HG02678 (cell line): ENCODE data around the gene RSF1.
"Not testable (repeated sequence)": the region's sequence is repeated elsewhere in the genome, so short reads cannot be mapped to it uniquely, and the experiment has no call there.

ENCODE experiments used
- ATAC-seq: cut with Tn5 transposase; IDR thresholded peaks from one replicate; pipeline ENCODE4 v1.9.1; 2021; ENCODE audit warnings: mild to moderate bottlenecking, moderate library complexity; ENCODE audit not compliant: unreplicated experiment

Gene RSF1

GRCh38 chr11:77820565-77821348 lies at the start of gene RSF1, which contains the start of gene AAMDC:
Gene RSF1 (minus strand): TSS chr11:77820722. CDS start chr11:77820714, 8 bp downstream.
Gene AAMDC (plus strand): TSS chr11:77821144. CDS start chr11:77842497, 21,353 bp downstream.
- peak; percentile 87 for ATAC-seq

DNA sequence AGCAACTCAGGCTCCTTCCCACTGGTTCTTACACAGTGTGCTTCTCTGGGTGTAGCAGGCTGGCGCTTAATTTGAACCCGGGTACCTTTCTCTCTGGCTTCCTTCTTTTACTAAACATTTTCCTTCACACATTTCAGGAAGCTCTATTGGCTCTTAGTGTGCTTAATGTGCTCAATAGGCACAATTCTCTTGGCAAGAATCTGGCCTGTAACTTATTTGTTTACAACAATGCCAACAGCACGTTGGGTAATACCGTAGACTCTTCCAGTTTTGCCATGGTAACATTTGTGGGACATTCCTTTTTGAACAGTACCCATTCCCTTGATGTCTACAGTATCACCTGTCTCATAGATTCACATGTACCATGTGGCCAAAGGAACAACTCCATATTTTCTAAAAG lies 48.2 kb upstream of the RSF1 start:
- no peak for ATAC-seq

DNA sequence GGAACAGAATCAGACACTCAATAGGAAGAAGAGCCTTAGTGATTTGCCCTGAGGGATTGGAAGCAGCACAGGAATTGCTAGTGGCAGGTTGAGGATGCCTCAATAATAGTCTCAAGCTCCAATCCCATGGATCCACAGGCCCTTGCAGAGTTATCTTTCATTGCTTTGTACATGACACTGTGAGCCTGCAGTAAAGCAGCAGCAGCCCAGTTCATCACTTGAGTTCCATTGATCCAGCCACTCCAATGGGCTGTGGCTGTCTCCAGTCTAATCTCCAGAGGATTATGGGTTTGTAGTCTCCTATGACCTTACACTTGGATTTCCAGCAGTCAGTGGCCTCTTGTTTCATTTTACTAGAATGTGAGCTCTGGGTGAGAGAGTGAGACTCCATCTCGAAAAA lies 45.8 kb upstream of the RSF1 start:
- no peak for ATAC-seq

DNA sequence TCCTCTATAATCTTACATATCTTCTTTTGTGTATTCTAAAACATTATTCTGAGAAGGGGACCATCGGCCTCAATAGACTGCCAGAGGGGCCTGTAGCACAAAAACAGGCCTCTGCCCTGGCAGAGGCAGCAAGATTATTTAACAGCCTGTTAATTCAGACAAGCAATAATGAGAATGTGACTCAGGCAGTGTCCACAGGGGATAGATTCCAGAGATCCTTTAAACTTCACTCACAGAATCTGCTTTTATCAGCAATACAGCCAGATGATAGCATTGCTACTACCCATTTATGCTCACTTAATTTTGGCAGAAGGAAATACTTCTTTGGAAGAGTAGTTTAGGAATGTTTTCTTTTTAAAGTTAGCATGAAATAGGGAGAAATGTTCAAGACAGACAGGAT lies 45.3 kb upstream of the RSF1 start:
- no peak for ATAC-seq

GRCh38 chr11:77861444-77861843 lies 40.9 kb upstream of the RSF1 start:
- not testable (repeated sequence) for ATAC-seq

DNA sequence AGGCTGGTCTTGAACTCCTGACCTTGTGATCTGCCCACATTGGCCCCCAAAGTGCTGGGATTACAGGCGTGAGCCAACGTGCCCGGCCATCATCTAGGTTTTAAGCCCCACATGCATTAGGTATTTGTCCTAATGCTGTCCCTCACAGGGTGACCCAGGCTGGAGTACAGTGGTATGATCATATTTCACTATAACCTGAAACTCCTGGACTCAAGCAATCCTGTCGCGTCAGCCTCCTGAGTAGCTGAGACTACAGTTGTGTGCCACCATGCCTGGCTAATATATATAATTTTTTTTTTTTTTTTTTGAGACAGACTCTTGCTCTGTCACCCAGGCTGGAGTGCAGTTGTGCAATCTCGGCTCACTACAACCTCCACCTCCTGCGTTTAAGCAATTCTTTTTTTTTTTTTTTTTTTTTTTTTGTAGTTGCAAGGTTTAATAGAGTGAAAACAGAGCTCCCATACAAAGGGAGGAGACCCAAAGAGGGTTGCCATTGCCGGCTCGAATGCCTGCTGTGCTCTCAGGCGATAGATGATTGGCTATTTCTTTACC lies 37.5 kb upstream of the RSF1 start:
- ATAC-seq: not testable (repeated sequence)

GRCh38 chr11:77854838-77855237 lies 34.3 kb upstream of the RSF1 start:
- no peak for ATAC-seq

GRCh38 chr11:77851503-77851902 lies 31.0 kb upstream of the RSF1 start:
- no peak for ATAC-seq

DNA sequence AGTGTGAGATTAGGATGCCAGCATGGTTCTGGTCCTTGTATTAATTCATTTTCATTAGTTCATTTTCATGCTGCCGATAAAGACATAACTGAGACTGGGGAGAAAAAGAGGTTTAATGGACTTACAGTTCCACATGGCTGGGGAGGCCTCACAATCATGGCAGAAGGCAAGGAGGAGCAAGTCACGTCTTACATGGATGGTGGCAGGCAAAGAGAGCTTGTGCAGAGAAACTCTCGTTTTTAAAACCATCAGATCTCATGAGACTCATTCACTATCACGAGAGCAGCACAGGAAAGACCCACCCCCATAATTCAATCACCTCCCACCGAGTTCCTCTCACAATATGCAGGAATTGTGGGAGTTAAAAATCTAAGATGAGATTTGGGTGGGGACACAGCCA lies 23.2 kb upstream of the RSF1 start:
- ATAC-seq: not testable (repeated sequence)

DNA sequence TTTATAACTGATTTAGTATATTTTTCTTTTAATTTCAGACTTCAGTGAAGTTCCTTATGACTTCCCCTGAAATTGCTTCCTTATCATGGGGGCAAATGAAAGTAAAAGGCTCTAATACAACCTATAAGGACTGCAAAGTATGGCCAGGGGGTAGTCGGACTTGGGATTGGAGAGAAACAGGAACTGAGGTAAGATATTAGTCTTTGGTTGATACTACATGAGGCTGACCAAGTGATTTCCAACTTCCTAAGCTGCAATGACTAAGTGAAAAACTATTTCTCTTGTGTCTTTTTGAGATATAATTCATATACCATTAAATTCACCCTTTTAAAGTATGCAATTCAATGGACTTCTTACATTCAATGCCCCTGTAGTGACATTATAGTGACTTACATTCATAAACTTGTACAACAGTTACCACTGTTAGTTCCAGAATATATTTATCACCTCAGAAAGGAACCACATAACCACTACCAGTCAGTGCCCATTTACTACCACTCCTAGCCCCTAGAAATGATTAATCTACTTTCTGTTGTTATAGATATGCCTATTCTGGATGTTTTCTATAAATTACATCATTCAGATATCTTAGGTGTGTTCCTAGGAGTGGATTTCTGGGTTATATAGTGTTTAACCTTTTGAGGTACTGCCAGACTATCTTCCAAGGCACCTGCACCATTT lies 22.1 kb upstream of the RSF1 start:
- no peak for ATAC-seq

DNA sequence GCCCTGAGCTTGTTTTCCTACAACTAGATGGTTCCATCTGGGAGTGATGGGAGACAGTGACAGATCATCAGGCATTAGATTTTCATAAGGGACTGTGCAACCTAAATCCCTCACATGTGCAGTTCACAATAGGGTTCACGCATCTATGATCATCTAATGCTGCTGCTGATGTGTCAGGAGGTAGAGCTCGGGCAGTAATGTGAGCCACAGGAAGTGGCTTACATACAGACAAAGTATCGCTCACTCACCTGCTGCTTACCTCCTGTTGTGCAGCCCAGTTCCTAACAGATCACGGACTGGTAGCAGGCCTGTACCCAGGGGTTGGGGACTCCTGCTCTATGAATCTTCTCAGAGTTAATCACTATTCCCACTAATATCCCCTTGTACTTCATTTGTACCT lies 12.8 kb upstream of the RSF1 start:
- ATAC-seq: no peak

DNA sequence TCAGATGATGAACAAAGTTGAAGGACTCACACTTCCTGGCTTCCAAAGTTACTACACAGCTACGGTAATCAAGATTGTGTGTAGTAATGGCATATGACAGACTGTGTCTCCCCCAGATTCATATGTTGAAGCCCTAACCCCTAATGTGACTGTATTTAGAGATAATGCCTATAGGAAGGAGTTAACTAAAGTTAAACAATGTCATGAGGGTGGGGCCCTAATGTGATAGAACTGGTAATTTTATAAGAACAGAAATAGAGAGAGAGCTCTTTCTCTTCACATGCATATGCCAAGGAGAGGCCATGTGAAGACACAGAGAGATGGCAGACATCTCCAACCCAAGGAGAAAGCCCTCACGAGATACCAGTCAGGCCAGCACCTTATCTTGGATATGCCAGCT lies 8.4 kb upstream of the RSF1 start:
- no peak for ATAC-seq

DNA sequence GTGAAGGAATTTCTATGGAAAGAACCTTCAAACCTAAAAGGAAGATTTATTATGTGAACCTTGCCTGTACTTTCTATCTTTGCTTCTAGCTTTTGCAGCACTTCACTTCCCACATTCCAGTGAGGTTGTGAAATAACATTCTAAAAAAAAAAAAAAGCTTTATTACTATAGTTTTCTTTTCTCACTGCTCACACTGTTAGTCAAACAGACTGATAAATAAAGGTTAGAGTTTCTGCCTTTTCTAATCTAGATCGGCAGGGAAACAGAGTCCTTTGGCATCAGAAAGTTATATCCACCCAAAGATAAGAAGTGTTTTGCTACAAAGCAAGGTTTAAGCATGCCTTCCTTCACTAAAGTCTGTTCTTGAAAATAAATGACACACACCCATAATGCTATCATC lies 3.3 kb upstream of the RSF1 start:
- no peak for ATAC-seq

DNA sequence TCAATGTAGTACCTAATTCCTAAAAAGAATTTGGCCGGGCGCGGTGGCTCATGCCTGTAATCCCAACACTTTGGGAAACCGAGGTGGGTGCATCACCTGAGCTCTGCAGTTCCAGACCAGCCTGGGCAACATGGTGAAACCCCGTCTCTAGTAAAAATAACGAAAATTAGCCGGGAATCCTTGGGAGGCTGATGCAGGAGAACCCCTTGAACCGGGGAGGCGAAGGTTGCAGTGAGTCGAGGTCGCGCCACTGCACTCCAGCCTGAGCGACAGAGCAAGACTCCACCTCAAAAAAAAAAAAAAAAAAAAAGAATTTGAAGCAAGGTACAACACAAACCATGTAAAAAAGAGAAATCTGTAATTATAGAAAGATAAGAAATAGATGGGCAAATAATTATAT lies 1.6 kb upstream of the RSF1 start:
- ATAC-seq: not testable (repeated sequence)

- no peak for ATAC-seq
Observed at GRCh38 chr11:77821349-77821851, 878 bp upstream of the RSF1 start.

- peak; percentile 8 for ATAC-seq
Observed at GRCh38 chr11:77819921-77820564, 479 bp downstream of the RSF1 start.

- peak; percentile 49 for ATAC-seq
Observed at GRCh38 chr11:77819411-77819920, 1.1 kb downstream of the RSF1 start.

DNA sequence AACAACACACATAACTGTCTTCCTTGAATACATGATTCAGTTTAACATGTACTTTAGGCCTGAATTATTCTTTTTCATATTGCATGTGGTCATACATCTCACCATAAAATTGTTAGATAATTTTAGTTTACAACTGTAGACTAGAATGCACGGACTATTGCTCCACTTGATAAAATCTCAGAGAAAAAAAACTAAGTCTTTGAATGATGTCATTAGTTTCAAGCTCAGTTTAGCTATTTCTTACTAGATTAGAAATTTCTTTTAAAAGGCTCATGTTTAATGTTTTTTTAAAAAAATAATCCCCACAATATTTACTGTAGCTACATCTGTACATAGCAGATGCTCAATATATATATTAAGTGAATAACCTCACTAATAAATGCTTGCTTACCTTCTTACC lies 5.1 kb downstream of the RSF1 start:
- ATAC-seq: no peak

- no peak for ATAC-seq
Observed at GRCh38 chr11:77814848-77815247, 5.7 kb downstream of the RSF1 start.

DNA sequence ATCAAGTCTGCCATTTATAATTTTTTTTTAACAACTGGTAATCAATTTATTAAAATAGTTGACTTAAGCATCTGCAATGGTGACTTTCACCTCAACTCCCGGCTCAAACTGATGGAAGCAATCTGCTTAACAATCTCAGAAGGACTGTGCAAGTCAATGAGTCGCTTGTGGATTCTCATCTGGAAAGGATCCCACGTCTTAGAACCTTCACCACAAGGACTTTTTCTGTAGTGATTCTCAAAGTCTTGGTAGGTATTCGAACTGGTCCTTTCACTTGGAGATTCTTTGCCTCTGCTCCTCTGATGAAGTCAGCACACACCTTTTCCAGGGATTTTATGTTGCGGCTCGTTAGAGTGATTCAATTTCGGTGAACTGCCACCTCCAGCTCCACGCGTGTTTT lies 7.3 kb downstream of the RSF1 start:
- no peak for ATAC-seq

GRCh38 chr11:77806993-77807392 lies 13.5 kb downstream of the RSF1 start:
- no peak for ATAC-seq
